Tibial nerve (tissue), 4 donors: ENCODE results near the gene HCFC1. TPM values are rescaled to one million over a fixed set of nuclear protein-coding genes. Genes with fewer than 3 reads are reported as not detected.

ENCODE experiments used
- DNase-seq, 2 donors: peaks; one replicate each; pipeline ENCODE4 v3.0.0-alpha.2; 2019; ENCODE audit warnings: low spot score in 2 of 2
- H3K27ac ChIP-seq, 4 donors: fragments of 200-600 bp; sonication (generic) in 3 of 4; one replicate each; pipeline ENCODE4 v1.5.1; 2017 to 2019; ENCODE audit warnings: mild to moderate bottlenecking in 1 of 4
- H3K27me3 ChIP-seq, 2 donors: fragments of 200-600 bp; sonication (generic) in 1 of 2; one replicate each; pipeline versions ENCODE4 v1.5.1 to v1.6.0; 2017 to 2019
- H3K36me3 ChIP-seq, 3 donors: fragments of 200-600 bp; sonication (generic); one replicate each; pipeline ENCODE4 v1.5.1; 2018 to 2019
- H3K4me1 ChIP-seq, 4 donors: fragments of 200-600 bp; sonication (generic) in 3 of 4; one replicate each; pipeline ENCODE4 v1.5.1; 2017 to 2019
- H3K4me3 ChIP-seq, 4 donors: fragments of 200-600 bp; sonication (generic) in 3 of 4; one replicate each; pipeline ENCODE4 v1.5.1; 2017 to 2019; ENCODE audit warnings: mild to moderate bottlenecking in 1 of 4, moderate library complexity in 1 of 4
- H3K9me3 ChIP-seq, 4 donors: fragments of 200-600 bp; sonication (generic) in 3 of 4; one replicate each; pipeline ENCODE4 v1.5.1; 2017 to 2019
- CTCF ChIP-seq, 5 experiments: fragments of 200-600 bp in 3 of 5; fragments of 450-650 bp in 2 of 5; sonication (generic) in 3 of 5; IDR thresholded peaks; one replicate each; pipeline ENCODE4 v1.5.1; 2016 to 2019; ENCODE audit warnings: antibody characterized with exemption in 5 of 5, mild to moderate bottlenecking in 3 of 5, moderate library complexity in 2 of 5
- EP300 ChIP-seq, 2 donors: sonication (generic); formaldehyde crosslinking; IDR thresholded peaks; one replicate each; pipeline ENCODE4 v1.6.1; 2017; ENCODE audit warnings: antibody characterized with exemption in 2 of 2, mild to moderate bottlenecking in 1 of 2
- POLR2A ChIP-seq, 2 donors: fragments of 450-650 bp; IDR thresholded peaks; one replicate each; pipeline ENCODE4 v1.6.1; 2017; ENCODE audit warnings: antibody characterized with exemption in 2 of 2, mild to moderate bottlenecking in 2 of 2, moderate library complexity in 2 of 2
- whole genome bisulfite sequencing, 2 donors: methylation state at CpG; one replicate each; pipeline ENCODE4 v1.1.5; 2018; 5-methylcytosine and 5-hydroxymethylcytosine counted together
- total RNA-seq, 4 donors: library from RNA; depleted of rRNA; stranded (reverse); fragments of >200 nt; gene quantifications; one replicate each; pipeline ENCODE4 v1.1.0, GENCODE V29; 2016

The HCFC1 gene
- total RNA-seq, 4 donors from 2014 or later = 42.6 to 52.2 (median 48.9) TPM

GRCh38 chrX:153919281-153919680, 52.3 kb downstream of the HCFC1 start:
- no peak for TF ChIP-seq POLR2A (IDR thresholded peaks at IDR 0.05)
- no peak for TF ChIP-seq EP300 (IDR thresholded peaks at IDR 0.05)
- no peak for TF ChIP-seq CTCF (IDR thresholded peaks at IDR 0.05)
- WGBS, 2 donors = 91 to 99% methylated on average over 12 to 13 of the region's 13 CpGs
- DNase-seq = no peak
- H3K27me3 ChIP-seq = peaks cover 0 to 13% of the 10 kb centered on the region in 2 donors
- no peaks in the 10 kb centered on the region for H3K9me3 ChIP-seq
- H3K4me3 ChIP-seq = no peak overlapping the region
- peaks cover 0 to 35% (median 7%) of the 10 kb centered on the region in 4 donors for H3K4me1 ChIP-seq
- no peaks in the 10 kb centered on the region for H3K36me3 ChIP-seq
- H3K27ac ChIP-seq = no peak overlapping the region

GRCh38 chrX:153917869-153918268, 53.7 kb downstream of the HCFC1 start:
- WGBS, 2 donors = 81 to 85% methylated on average over 6 of the region's 6 CpGs
- TF ChIP-seq CTCF (IDR thresholded peaks at IDR 0.05) (no peak), EP300 (IDR thresholded peaks at IDR 0.05) (no peak), POLR2A (IDR thresholded peaks at IDR 0.05) (no peak)
- no peaks in the 10 kb centered on the region for H3K36me3 ChIP-seq
- DNase-seq = no peak
- no peak overlapping the region for H3K4me3 ChIP-seq
- no peaks in the 10 kb centered on the region for H3K27me3 ChIP-seq
- no peak overlapping the region for H3K27ac ChIP-seq
- no peaks in the 10 kb centered on the region for H3K9me3 ChIP-seq
- peaks cover 0 to 21% (median 5%) of the 10 kb centered on the region in 4 donors for H3K4me1 ChIP-seq

- DNase-seq = no peak
- Histone ChIP-seq H3K27ac (no peak overlapping the region), H3K4me3 (no peak overlapping the region), H3K9me3 (no peaks in the 10 kb centered on the region), H3K4me1 (no peaks in the 10 kb centered on the region), H3K27me3 (no peaks in the 10 kb centered on the region), H3K36me3 (no peaks in the 10 kb centered on the region)
- WGBS, 2 donors = 86 to 91% methylated on average over 9 to 17 of the region's 17 CpGs
- no peak for TF ChIP-seq EP300 (IDR thresholded peaks at IDR 0.05)
- TF ChIP-seq CTCF (IDR thresholded peaks at IDR 0.05) = no peak
- no peak for TF ChIP-seq POLR2A (IDR thresholded peaks at IDR 0.05)
These were observed 57.9 kb downstream of the HCFC1 start for GRCh38 chrX:153913701-153914100.

GRCh38 chrX:153913211-153913610, 58.4 kb downstream of the HCFC1 start:
- Histone ChIP-seq H3K36me3 (no peaks in the 10 kb centered on the region), H3K27ac (no peak overlapping the region), H3K27me3 (no peaks in the 10 kb centered on the region), H3K9me3 (no peaks in the 10 kb centered on the region), H3K4me1 (no peaks in the 10 kb centered on the region), H3K4me3 (no peak overlapping the region)
- no peak for TF ChIP-seq POLR2A (IDR thresholded peaks at IDR 0.05)
- 71 to 73% methylated on average over 3 to 17 of the region's 17 CpGs for WGBS, 2 donors
- DNase-seq = no peak

- Histone ChIP-seq H3K36me3 (no peaks in the 10 kb centered on the region), H3K4me3 (no peak overlapping the region), H3K4me1 (no peaks in the 10 kb centered on the region), H3K9me3 (no peaks in the 10 kb centered on the region), H3K27ac (no peak overlapping the region), H3K27me3 (no peaks in the 10 kb centered on the region)
- WGBS, 2 donors = 83 to 89% methylated on average over 6 of the region's 6 CpGs
- TF ChIP-seq EP300 (IDR thresholded peaks at IDR 0.05) (no peak), POLR2A (IDR thresholded peaks at IDR 0.05) (no peak), CTCF (IDR thresholded peaks at IDR 0.05) (no peak)
- DNase-seq = no peak
These were observed 59.8 kb downstream of the HCFC1 start for GRCh38 chrX:153911798-153912197.

- 90% methylated on average over 2 to 20 of the region's 22 CpGs for WGBS, 2 donors
- Histone ChIP-seq H3K9me3 (no peaks in the 10 kb centered on the region), H3K4me3 (no peak overlapping the region), H3K27me3 (no peaks in the 10 kb centered on the region), H3K4me1 (no peaks in the 10 kb centered on the region), H3K27ac (no peak overlapping the region), H3K36me3 (no peaks in the 10 kb centered on the region)
- DNase-seq = no peak
- TF ChIP-seq EP300 (IDR thresholded peaks at IDR 0.05) (no peak), POLR2A (IDR thresholded peaks at IDR 0.05) (no peak), CTCF (IDR thresholded peaks at IDR 0.05) (no peak)
These were observed 61.2 kb downstream of the HCFC1 start for GRCh38 chrX:153910446-153910845.
